ENCODE measurements around the gene LIPA. TPM values are rescaled to one million over a fixed set of nuclear protein-coding genes. Genes with fewer than 3 reads are reported as not detected.

Gene LIPA
- total RNA-seq, 1 experiment from 2014 or later: 47.3 TPM

DNA sequence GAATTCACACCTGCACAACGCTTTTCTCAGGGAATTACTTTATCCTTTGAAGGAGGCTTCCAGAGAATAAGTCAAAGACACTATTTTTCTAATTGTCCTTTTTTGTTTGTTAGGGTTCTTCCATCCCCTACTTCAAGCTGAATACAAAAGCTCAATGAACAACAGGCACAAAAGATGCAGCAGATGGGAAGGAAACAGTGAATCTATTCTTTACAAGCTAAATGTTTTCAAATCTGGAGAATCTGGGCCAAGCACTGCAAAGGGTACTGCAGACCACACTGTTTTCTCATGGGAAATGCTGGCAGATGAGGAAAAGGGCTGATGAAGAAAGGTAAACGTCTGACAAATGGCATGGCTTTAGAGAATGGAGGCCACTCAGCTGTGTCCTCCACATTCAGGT is 18.5 kb downstream of the LIPA start (continued):
- TF ChIP-seq PRDM15 (CRISPR knock-in tag; IDR thresholded peaks at IDR 0.05) (no peak), KAT7 (CRISPR knock-in tag; IDR thresholded peaks at IDR 0.05; ENCODE audit: borderline replicate concordance) (no peak)

DNA sequence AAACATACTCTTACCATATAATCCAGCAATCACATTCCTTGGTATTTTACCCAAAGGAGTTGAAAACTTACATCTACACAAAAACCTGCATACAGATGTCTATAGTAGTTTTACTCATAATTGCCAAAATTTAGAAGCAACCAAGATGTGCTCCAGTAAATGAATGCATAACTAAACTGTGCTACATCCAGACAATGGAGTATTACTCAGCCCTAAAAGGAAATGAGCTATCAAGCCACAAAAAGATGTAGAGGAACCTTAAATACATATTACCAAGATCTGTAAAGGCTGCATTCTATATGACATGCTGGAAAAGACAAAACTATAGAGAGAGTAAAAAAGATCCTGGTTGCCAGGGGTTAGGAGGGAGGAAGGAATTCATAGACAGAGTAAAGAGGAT is 22.6 kb downstream of the LIPA start:
- peaks cover 64% of the 10 kb centered on the region for H3K36me3 Mint-ChIP-seq
- no peak overlapping the region for H3K27ac Mint-ChIP-seq
- no peak for DNase-seq (ENCODE audit: low spot score)
- TF ChIP-seq CBFB (CRISPR knock-in tag; IDR thresholded peaks at IDR 0.05; ENCODE audit: low read depth): no peak
- no peak for TF ChIP-seq NR3C1 (CRISPR knock-in tag; conservative IDR thresholded peaks at IDR 0.05; ENCODE audit: low read depth)
- TF ChIP-seq ZNF671 (CRISPR knock-in tag; IDR thresholded peaks at IDR 0.05): no peak
- TF ChIP-seq ETV6 (CRISPR knock-in tag; IDR thresholded peaks at IDR 0.05): no peak
- no peak for TF ChIP-seq FOXJ3 (CRISPR knock-in tag; IDR thresholded peaks at IDR 0.05; ENCODE audit: borderline replicate concordance)
- TF ChIP-seq ZBTB21 (CRISPR knock-in tag; IDR thresholded peaks at IDR 0.05; ENCODE audit: borderline replicate concordance): no peak
- TF ChIP-seq E2F1 (CRISPR knock-in tag; IDR thresholded peaks at IDR 0.05): no peak
- no peak for TF ChIP-seq RORB (CRISPR knock-in tag; IDR thresholded peaks at IDR 0.05)
- TF ChIP-seq E2F5 (CRISPR knock-in tag; IDR thresholded peaks at IDR 0.05): no peak
- no peak for TF ChIP-seq AR (CRISPR knock-in tag; IDR thresholded peaks at IDR 0.05)
- no peak for TF ChIP-seq OVOL2 (CRISPR knock-in tag; IDR thresholded peaks at IDR 0.05; ENCODE audit: borderline replicate concordance)
- TF ChIP-seq GABPB1 (CRISPR knock-in tag; IDR thresholded peaks at IDR 0.05): no peak
- H3K4me3 Mint-ChIP-seq: no peak overlapping the region
- ChIA-PET POLR2A (no interaction called here), CTCF (no interaction called here)
- H3K9me3 Mint-ChIP-seq: peaks cover 29% of the 10 kb centered on the region
- no peak for ATAC-seq
- H3K27me3 Mint-ChIP-seq (ENCODE audit: low read depth): no peaks in the 10 kb centered on the region
- H3K4me1 Mint-ChIP-seq: peaks cover 14% of the 10 kb centered on the region

DNA sequence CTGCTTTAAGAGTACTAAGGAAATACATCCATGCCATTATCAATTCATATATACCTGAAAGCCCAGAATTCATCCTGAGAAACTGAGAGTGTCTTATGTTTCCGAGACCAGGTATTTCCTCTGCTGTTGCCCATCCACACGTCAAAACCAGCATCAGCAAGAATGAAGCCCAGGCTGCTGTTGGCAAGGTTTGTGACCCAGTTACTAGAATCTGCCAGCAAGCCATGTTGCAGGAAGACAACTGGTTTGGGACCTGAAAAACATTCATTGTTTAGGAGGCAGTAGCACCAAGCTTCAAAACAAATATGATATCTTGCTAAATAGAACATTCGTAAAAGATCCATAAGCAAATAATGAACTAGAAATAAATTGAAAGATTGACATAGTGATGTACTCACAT is 23.4 kb downstream of the LIPA start:
- POLR2A ChIA-PET: no interaction called here
- H3K27me3 Mint-ChIP-seq (ENCODE audit: low read depth): no peaks in the 10 kb centered on the region
- peaks cover 29% of the 10 kb centered on the region for H3K9me3 Mint-ChIP-seq
- H3K27ac Mint-ChIP-seq: no peak overlapping the region
- peaks cover 14% of the 10 kb centered on the region for H3K4me1 Mint-ChIP-seq
- DNase-seq (ENCODE audit: low spot score): no peak
- peaks cover 64% of the 10 kb centered on the region for H3K36me3 Mint-ChIP-seq
- CTCF ChIA-PET: no interaction called here
- no peak overlapping the region for H3K4me3 Mint-ChIP-seq
- ATAC-seq: no peak
- no peak for TF ChIP-seq FOXK1 (CRISPR knock-in tag; IDR thresholded peaks at IDR 0.05)
- TF ChIP-seq, protein P1, sequence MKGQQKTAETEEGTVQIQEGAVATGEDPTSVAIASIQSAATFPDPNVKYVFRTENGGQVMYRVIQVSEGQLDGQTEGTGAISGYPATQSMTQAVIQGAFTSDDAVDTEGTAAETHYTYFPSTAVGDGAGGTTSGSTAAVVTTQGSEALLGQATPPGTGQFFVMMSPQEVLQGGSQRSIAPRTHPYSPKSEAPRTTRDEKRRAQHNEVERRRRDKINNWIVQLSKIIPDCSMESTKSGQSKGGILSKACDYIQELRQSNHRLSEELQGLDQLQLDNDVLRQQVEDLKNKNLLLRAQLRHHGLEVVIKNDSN (CRISPR knock-in tag; IDR thresholded peaks at IDR 0.05): no peak
- TF ChIP-seq ZBTB43 (CRISPR knock-in tag; IDR thresholded peaks at IDR 0.05): no peak
- no peak for TF ChIP-seq IRF2 (CRISPR knock-in tag; IDR thresholded peaks at IDR 0.05; ENCODE audit: borderline replicate concordance, low read depth)
- no peak for TF ChIP-seq ZNF138 (CRISPR knock-in tag; conservative IDR thresholded peaks at IDR 0.05)
- no peak for TF ChIP-seq NR2C2 (CRISPR knock-in tag; IDR thresholded peaks at IDR 0.05)
- TF ChIP-seq RORB (CRISPR knock-in tag; IDR thresholded peaks at IDR 0.05): no peak
- TF ChIP-seq SP1 (CRISPR knock-in tag; conservative IDR thresholded peaks at IDR 0.05): no peak
- TF ChIP-seq, protein P2, sequence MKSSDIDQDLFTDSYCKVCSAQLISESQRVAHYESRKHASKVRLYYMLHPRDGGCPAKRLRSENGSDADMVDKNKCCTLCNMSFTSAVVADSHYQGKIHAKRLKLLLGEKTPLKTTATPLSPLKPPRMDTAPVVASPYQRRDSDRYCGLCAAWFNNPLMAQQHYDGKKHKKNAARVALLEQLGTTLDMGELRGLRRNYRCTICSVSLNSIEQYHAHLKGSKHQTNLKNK (CRISPR knock-in tag; IDR thresholded peaks at IDR 0.05): no peak
- no peak for TF ChIP-seq NFE2L1 (CRISPR knock-in tag; IDR thresholded peaks at IDR 0.05)
- no peak for TF ChIP-seq ZNF121 (CRISPR knock-in tag; IDR thresholded peaks at IDR 0.05)
- no peak for TF ChIP-seq ZNF317 (CRISPR knock-in tag; IDR thresholded peaks at IDR 0.05; ENCODE audit: borderline replicate concordance, low read depth)
- TF ChIP-seq SMAD3 (CRISPR knock-in tag; IDR thresholded peaks at IDR 0.05; ENCODE audit: borderline replicate concordance): no peak
